MCF 10A (cell line): ENCODE results near the gene VAMP8. TPM values are rescaled to one million over a fixed set of nuclear protein-coding genes. Genes with fewer than 3 reads are reported as not detected.
"Not testable (repeated sequence)": the region's sequence is repeated elsewhere in the genome, so short reads cannot be mapped to it uniquely, and the experiment has no call there.

Experiments used
- BruUV-seq: library from RNA; stranded (reverse); fragments of 400-500 nt; replicated peaks from 2 replicates; lab custom pipeline; 2021; lab: Mats Ljungman, UMichigan
- CTCF ChIA-PET: fragments of 300-600 bp; sonication (Branson Sonifier 250); formaldehyde crosslinking; extraction: SDS; loops from one replicate; lab custom pipeline; 2021; ENCODE audit warnings: antibody characterized with exemption, inconsistent platforms; lab: Yijun Ruan, JAX
- POLR2A ChIA-PET: fragments of 300-600, 350-650 bp; sonication (Branson Sonifier 250); formaldehyde crosslinking; extraction: SDS; loops from one replicate; lab custom pipeline; 2020; ENCODE audit warnings: antibody characterized with exemption, inconsistent platforms; lab: Yijun Ruan, JAX
- DNase-seq: peaks from one replicate; pipeline ENCODE4 v3.0.0-alpha.2; 2018; ENCODE audit not compliant: unreplicated experiment
- H3K27ac Mint-ChIP-seq: one replicate; pipeline ENCODE4 v1.8.0; 2022; ENCODE audit warnings: mild to moderate bottlenecking, low read depth, mixed read lengths; ENCODE audit not compliant: unreplicated experiment
- H3K27me3 Mint-ChIP-seq: one replicate; pipeline ENCODE4 v1.8.0; 2022; ENCODE audit warnings: mixed read lengths; ENCODE audit not compliant: insufficient read depth, unreplicated experiment
- H3K36me3 Mint-ChIP-seq: one replicate; pipeline ENCODE4 v1.8.0; 2022; ENCODE audit warnings: mild to moderate bottlenecking, moderate library complexity, mixed read lengths; ENCODE audit not compliant: insufficient read depth, unreplicated experiment
- H3K4me1 Mint-ChIP-seq: one replicate; pipeline ENCODE4 v1.8.0; 2022; ENCODE audit warnings: mixed read lengths; ENCODE audit not compliant: insufficient read depth, unreplicated experiment
- H3K4me3 Mint-ChIP-seq: one replicate; pipeline ENCODE4 v1.8.0; 2022; ENCODE audit warnings: mild to moderate bottlenecking, moderate library complexity, mixed read lengths; ENCODE audit not compliant: unreplicated experiment
- H3K9me3 Mint-ChIP-seq: one replicate; pipeline ENCODE4 v1.8.0; 2022; ENCODE audit warnings: mixed read lengths; ENCODE audit not compliant: unreplicated experiment
- CTCF ChIP-seq: fragments of 200-600 bp; IDR thresholded peaks from one replicate; pipeline ENCODE4 v1.8.0; 2022; ENCODE audit warnings: antibody characterized with exemption, mild to moderate bottlenecking; ENCODE audit not compliant: unreplicated experiment
- intact Hi-C: fragments of 100-400 bp; cut with micrococcal nuclease; formaldehyde crosslinking; loops from 2 replicates; pipeline ENCODE4 v1.14.1; 2022
- total RNA-seq: library from RNA; stranded (reverse); gene quantifications from 2 replicates; pipeline ENCODE4 v1.2.3, GENCODE V29; 2022

VAMP8 gene
- total RNA-seq, 1 experiment from 2014 or later: 56.0 TPM

DNA sequence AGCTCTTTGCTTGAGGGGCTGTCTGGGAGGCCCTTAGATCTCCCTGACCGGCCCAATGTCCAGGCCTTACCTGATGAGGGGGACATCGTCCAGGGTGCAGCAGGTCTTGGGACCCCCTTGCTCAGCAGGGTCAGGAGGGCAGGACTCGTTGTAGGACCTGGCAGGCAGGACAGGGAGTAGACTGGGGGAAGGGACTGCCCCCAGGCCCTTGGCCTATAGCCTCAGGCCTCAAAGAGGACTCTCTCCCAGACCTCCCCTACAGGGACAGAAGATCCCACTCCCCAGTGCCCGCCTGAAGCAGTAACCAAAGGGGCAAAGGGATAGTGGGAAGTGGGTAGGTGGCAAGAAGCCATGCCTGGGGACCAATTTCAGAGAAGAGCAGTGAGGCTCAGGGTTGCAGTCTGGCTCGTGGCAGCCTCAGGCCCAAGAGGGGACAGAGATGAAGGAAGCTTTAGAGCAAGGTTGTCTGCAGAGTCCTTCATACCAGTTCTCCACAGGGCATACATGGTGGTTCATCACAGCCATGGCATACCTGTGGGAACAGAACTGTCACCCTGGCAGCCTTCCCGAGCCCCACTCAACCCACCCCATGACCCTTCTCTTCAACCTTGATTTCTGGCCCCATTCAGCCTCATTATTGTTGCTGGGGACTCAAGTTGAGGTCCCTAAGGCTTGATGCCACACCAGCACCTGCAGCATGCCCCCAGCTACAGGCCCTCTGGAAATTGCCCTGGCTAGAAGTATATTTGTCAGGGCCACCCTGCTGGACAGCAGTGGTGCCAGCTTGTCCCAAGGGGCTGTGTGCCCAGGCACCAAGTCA is 23.8 kb downstream of the VAMP8 start:
- Mint-ChIP-seq H3K9me3 (no peaks in the 10 kb centered on the region), H3K27ac (peak overlapping the region; percentile 70), H3K36me3 (peaks cover 25% of the 10 kb centered on the region), H3K4me1 (peaks cover 19% of the 10 kb centered on the region), H3K27me3 (no peaks in the 10 kb centered on the region), H3K4me3 (peak overlapping the region; percentile 79)
- TF ChIP-seq CTCF: no peak
- no peak for DNase-seq
- ChIA-PET CTCF (interaction anchor here (0.6 to 0.8 kb wide), 2 partner anchors 48 to 262 kb away, joined by 3 to 4 read pairs; no protein-coding TSS in a partner anchor), POLR2A (interaction anchor here (0.8 to 6.1 kb wide), 7 partner anchors 6 to 60 kb away, joined by 3 to 67 read pairs (median 22); partner anchors contain the start of genes C2orf68, RNF181, USP39 and VAMP8)
- BruUV-seq: TSS peak; percentile 4
- intact Hi-C loops: loop anchor here (5.0 kb wide), 2 partner anchors 39 to 179 kb away; partner anchors contain the start of gene GGCX

DNA sequence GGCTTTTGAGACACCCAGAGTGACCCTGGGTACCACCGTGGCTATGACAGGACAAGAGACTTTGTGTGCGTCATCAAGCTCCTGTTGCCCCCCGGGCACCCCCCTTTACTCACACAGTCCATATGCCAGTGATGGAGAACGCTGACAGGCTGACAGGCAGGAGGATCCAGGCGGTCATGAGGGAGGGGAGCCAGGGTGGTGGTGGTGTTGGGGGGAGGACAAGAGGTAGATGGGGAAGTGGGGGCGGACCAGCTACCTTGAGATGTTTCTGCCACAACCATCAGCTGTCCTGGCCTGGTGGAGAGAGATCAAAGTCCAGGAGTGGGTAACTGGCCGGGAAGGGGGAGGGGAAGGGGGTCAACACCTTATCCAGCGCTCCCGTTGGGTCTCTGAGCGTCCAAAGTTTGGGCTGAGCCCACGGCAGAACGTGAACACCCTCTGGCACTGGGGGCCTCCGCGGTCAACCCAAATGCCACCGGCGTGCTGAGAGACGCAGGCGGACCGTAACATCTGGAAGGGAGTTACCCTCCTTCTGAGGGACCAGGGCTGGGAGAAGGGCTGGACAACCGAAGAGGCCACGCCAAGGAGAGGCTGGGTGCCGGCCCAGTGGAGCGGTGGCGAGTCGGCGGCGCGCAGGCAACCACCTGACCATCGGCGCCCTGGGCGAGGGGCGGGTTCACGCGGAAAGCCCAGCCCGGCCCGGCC is 24.5 kb downstream of the VAMP8 start:
- BruUV-seq: no TSS peak
- Mint-ChIP-seq H3K27me3 (no peaks in the 10 kb centered on the region), H3K4me1 (peaks cover 15% of the 10 kb centered on the region), H3K27ac (peak overlapping the region; percentile 70), H3K9me3 (no peaks in the 10 kb centered on the region), H3K4me3 (peak overlapping the region; percentile 79), H3K36me3 (peaks cover 25% of the 10 kb centered on the region)
- POLR2A ChIA-PET: interaction anchor here (1.0 to 6.1 kb wide), 11 partner anchors 7 to 840 kb away, joined by 3 to 67 read pairs (median 13); partner anchors contain the start of genes C2orf68, GGCX, RNF181 and USP39
- CTCF ChIA-PET: interaction anchor here (0.6 to 0.8 kb wide), 2 partner anchors 48 to 262 kb away, joined by 3 to 4 read pairs; no protein-coding TSS in a partner anchor
- intact Hi-C loops: loop anchor here (2.0 to 5.0 kb wide), 3 partner anchors 40 to 247 kb away; partner anchors contain the start of genes ELMOD3, GGCX and RETSAT
- no peak for TF ChIP-seq CTCF
- peak; percentile 44 for DNase-seq

- TSS peak; percentile 11 for BruUV-seq
- POLR2A ChIA-PET: interaction anchor here (1.0 to 6.1 kb wide), 15 partner anchors 8 to 840 kb away, joined by 3 to 67 read pairs (median 7); partner anchors contain the start of genes C2orf68, ELMOD3, GGCX and MAT2A
- intact Hi-C loops: loop anchor here (2.0 to 5.0 kb wide), 3 partner anchors 40 to 248 kb away; partner anchors contain the start of genes ELMOD3, GGCX and RETSAT
- H3K36me3 Mint-ChIP-seq: peaks cover 33% of the 10 kb centered on the region
- H3K9me3 Mint-ChIP-seq: no peaks in the 10 kb centered on the region
- peaks cover 12% of the 10 kb centered on the region for H3K4me1 Mint-ChIP-seq
- no peaks in the 10 kb centered on the region for H3K27me3 Mint-ChIP-seq
- CTCF ChIA-PET: interaction anchor here (0.6 to 2.2 kb wide), 4 partner anchors 8 to 190 kb away, joined by 3 to 10 read pairs (median 4); partner anchors contain the start of gene RNF181
- H3K27ac Mint-ChIP-seq: peak within 1 kb of the TSS; percentile 70
- DNase-seq: peak; percentile 90
- TF ChIP-seq CTCF: peak; percentile 30
- H3K4me3 Mint-ChIP-seq: peak within 1 kb of the TSS; percentile 79
Measured at GRCh38 chr2:85602476-85603234, 25.3 kb downstream of the VAMP8 start, which contains the start of gene TMEM150A. Gene TMEM150A (minus strand): TSS chr2:85602698. CDS start chr2:85601948, 750 bp downstream.

DNA sequence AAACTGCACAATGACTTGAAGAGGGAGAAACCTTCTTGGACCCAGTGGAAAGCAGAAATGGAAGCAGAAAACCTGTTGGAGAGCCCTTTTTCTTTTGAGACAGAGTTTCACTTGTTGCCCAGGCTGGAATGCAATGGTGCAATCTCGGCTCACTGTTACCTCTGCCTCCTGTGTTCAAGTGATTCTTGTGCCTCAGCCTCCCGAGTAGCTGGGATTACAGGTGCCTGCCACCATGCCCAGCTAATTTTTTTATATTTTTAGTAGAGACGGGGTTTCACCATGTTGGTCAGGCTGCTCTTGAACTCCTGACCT is 26.7 kb downstream of the VAMP8 start:
- not testable (repeated sequence) for DNase-seq, H3K27me3 Mint-ChIP-seq, BruUV-seq, H3K9me3 Mint-ChIP-seq
- Mint-ChIP-seq H3K36me3 (peaks cover 39% of the 10 kb centered on the region), H3K4me1 (peaks cover 12% of the 10 kb centered on the region), H3K4me3 (peak overlapping the region; percentile 79), H3K27ac (peak overlapping the region; percentile 59)
- POLR2A ChIA-PET: interaction anchor here (0.7 to 6.1 kb wide), 11 partner anchors 7 to 277 kb away, joined by 3 to 67 read pairs (median 7); partner anchors contain the start of genes C2orf68, ELMOD3, MAT2A and RETSAT
- intact Hi-C loops: loop anchor here (5.0 kb wide), 2 partner anchors 42 to 182 kb away; partner anchors contain the start of gene GGCX
- CTCF ChIA-PET: interaction anchor here (0.6 to 2.2 kb wide), 6 partner anchors 9 to 506 kb away, joined by 3 to 10 read pairs (median 4); partner anchors contain the start of genes RNF181 and USP39
